Kidney epithelial cell (primary cell): Measurements from ENCODE around the gene AMDHD2. TPM values are rescaled to one million over a fixed set of nuclear protein-coding genes. Genes with fewer than 3 reads are reported as not detected.
A peak's percentile ranks its signal among the peaks of the same experiment; 100 is the strongest.
"Not testable (repeated sequence)": the region's sequence is repeated elsewhere in the genome, so short reads cannot be mapped to it uniquely, and the experiment has no call there.

Experiments
- DNase-seq: peaks from one replicate; pipeline ENCODE4 v3.0.0-alpha.2; 2010; ENCODE audit warnings: low read depth
- H3K27me3 ChIP-seq: 2 replicates; pipeline ENCODE4 v1.6.0; 2011; ENCODE audit warnings: low read length; ENCODE audit not compliant: control insufficient read depth, insufficient read depth
- H3K36me3 ChIP-seq: 2 replicates; pipeline ENCODE4 v1.5.1; 2011; ENCODE audit warnings: low read length; ENCODE audit not compliant: control insufficient read depth, insufficient read depth
- H3K4me3 ChIP-seq: 2 replicates; pipeline ENCODE4 v1.5.1; 2011; ENCODE audit warnings: low read depth, mild to moderate bottlenecking, control low read depth, low read length
- total RNA-seq: library from RNA; depleted of rRNA; stranded (reverse); fragments of >200 nt; gene quantifications from 2 replicates; pipeline ENCODE4 v1.2.3, GENCODE V29; 2015
- TF ChIP-seq, protein P1 (sequence below): IDR thresholded peaks from 2 replicates; pipeline ENCODE4 v1.5.1; 2011; ENCODE audit warnings: mild to moderate bottlenecking, moderate library complexity, low read length, control low read depth, inconsistent platforms; ENCODE audit not compliant: insufficient read depth, poor library complexity, severe bottlenecking

Gene AMDHD2
- total RNA-seq, 1 donor from 2014 or later, result 76.0 TPM

DNA sequence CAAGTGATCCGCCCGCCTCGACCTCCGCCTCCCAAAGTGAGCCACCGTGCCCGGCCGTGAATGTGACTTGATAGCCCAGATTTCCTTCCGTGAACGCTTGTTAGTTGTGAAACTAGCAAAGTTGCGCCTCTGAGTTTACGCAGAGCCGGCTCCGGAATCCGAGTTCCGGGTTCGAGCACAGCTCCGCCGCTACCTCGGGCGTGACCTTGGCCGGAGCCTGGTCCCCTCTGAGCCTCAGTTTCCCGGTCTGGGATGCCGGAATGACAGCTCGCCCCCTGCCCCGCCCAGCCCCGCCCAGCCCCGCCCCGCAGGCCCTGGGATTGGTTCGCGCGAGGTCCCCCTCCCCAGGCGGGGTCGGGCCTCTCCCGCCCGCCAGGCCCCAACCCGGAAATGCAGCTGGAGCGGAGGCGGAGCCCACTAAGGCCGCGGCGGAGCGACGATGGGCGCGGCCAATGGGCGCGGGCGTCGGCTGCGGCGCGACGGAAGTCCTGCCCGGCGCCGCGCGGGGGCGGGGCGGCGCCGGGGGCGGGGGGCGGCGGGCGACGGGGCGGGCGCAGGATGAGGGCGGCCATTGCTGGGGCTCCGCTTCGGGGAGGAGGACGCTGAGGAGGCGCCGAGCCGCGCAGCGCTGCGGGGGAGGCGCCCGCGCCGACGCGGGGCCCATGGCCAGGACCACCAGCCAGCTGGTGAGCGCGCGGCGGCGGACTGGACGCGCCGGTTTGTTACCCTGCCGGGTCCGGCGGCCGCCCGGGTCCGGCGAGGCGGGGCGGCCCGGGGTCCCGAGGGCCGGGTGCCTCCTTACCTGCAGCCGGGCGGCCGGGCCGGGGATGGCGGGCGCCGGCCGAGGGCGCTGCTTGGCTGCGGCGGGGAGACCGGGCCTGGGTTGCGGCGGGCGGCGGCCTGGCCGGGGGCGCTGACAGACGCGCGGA, 17.5 kb downstream of the AMDHD2 start, which contains the start of gene PDPK1:
TSS of gene PDPK1 (plus strand) at position 571 of the 929 bp plus-strand sequence. CDS start at position 663, 92 bp downstream.
- Histone ChIP-seq H3K27me3 (no peaks in the 10 kb centered on the region), H3K4me3 (peak within 1 kb of the TSS; percentile 76), H3K36me3 (no peaks in the 10 kb centered on the region)
- TF ChIP-seq, protein P1, sequence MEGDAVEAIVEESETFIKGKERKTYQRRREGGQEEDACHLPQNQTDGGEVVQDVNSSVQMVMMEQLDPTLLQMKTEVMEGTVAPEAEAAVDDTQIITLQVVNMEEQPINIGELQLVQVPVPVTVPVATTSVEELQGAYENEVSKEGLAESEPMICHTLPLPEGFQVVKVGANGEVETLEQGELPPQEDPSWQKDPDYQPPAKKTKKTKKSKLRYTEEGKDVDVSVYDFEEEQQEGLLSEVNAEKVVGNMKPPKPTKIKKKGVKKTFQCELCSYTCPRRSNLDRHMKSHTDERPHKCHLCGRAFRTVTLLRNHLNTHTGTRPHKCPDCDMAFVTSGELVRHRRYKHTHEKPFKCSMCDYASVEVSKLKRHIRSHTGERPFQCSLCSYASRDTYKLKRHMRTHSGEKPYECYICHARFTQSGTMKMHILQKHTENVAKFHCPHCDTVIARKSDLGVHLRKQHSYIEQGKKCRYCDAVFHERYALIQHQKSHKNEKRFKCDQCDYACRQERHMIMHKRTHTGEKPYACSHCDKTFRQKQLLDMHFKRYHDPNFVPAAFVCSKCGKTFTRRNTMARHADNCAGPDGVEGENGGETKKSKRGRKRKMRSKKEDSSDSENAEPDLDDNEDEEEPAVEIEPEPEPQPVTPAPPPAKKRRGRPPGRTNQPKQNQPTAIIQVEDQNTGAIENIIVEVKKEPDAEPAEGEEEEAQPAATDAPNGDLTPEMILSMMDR, result no peak
- peak; percentile 65 for DNase-seq

DNA sequence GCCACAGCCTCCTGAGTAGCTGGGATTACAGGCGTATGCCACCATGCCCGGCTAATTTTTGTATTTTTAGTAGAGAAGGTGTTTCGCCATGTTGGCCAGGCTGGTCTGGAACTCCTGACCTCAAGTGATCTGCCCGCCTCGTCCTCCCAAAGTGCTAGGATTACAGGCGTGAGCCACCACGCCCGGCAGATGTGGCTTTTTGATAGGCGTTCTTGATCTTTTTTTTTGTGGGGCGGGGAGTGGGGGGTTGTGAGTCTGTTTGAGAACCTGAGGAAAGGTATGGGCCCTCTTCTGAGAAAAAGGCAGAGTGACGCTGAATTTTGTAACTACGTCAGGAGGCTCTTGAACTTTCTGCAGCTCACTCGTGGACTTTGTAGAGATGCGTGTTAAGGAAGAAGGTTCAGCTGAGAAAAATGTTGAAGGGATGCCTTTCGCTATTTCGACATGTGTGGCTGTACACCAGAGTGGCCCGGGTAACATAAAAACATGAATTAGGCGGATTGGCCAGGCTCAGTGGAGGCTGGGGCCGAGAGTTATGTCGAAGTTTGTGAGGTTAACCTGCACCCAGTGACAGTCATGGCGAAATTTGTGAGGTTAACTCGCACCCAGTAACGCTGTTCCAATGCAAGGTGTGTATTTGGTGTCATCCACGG, 19.1 kb downstream of the AMDHD2 start:
- H3K27me3 ChIP-seq, DNase-seq, H3K4me3 ChIP-seq: not testable (repeated sequence)

DNA sequence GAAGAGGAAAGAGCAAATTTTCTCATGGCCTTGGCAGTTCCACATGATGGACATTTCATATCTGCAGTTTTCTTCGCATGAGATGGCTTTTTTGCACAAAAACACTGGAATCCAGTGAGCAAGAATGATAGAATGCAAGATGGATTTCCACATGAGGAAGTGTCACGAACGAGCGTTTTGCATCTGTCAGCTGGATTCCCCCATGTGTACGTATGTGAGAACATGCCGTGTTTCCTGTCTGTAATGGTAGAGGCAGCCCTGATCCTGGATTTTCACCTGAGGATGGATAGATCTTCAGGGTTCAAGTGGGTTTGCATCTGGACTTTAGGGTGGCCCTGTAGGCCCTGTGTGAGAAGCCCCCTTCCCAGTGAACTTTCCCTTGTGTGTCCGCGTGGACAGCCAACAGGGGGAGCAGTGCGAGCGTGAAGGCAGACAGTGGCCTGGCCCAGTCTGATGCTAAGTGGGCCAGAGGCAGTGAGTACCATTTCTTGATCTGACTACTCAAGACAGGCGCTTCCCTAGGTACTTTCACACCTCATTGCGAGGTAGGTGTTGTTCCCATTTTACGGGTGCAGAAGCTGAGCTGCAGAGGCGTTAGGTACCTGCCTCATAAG, 19.8 kb downstream of the AMDHD2 start:
- TF ChIP-seq, protein P1, result peak; percentile 29
- DNase-seq, H3K27me3 ChIP-seq, H3K4me3 ChIP-seq, H3K36me3 ChIP-seq: not testable (repeated sequence)

More for the DNA sequence above, 19.1 kb downstream of the AMDHD2 start:
- not testable (repeated sequence) for H3K36me3 ChIP-seq

DNA sequence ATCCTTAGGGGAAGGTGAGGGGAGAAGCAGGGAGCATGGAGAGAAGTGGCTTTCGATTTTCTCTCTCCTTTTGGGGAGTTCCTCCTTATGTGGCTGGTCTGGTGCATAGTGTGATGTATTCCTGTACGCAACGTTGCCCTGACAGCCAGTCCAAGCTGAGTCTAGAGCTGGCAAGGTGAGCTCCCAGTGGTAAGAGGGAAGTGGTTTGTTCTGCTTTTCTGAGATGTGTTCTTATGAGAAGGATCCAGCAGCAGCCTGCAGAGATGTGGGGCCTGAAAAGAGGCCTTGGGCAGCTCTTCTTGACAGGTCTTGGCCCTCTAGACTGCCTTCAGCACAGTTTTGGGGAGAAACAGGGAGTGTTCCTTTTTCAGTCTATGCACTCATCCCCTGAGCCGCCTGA, 20.7 kb downstream of the AMDHD2 start:
- H3K4me3 ChIP-seq, DNase-seq, H3K36me3 ChIP-seq, H3K27me3 ChIP-seq: not testable (repeated sequence)

DNA sequence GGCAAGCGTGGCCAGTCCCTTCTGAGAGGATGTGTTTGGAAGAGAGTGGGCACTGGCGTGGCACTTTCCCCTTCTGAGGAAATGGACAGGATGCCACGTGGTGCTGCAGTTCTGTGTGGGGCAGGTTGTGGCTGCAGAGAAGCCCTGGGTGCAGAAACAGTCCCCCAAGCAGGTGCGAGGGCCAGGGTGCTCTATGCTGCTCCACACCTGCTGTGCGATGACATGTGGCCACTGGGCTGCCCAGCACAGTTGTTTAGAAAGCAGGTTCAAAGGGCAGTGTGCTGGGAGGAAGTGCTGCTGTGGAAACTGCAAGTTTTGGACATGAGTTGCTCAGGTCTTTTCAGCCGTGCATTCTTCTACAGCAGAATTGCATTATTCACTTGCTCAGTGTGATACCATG, 21.2 kb downstream of the AMDHD2 start:
- not testable (repeated sequence) for H3K4me3 ChIP-seq, H3K36me3 ChIP-seq, H3K27me3 ChIP-seq, DNase-seq

DNA sequence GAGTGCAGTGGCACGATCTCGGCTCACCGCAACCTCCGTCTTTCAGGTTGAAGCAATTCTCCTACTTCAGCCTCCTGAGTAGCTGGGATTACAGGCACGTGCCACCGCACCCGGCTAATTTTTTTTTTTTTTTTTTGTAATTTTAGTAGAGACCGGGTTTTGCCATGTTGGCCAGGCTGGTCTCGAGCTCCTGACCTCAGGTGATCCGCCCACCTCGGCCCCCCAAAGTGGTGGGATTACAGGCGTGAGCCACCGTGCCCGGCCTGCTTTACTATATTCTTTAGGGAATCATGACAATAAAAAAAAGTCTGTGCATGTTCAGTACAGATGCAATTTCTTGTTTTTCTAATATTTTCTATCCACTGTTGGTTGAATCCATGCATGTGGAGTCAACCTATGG, 23.6 kb downstream of the AMDHD2 start:
- not testable (repeated sequence) for H3K4me3 ChIP-seq, H3K36me3 ChIP-seq, H3K27me3 ChIP-seq, DNase-seq

DNA sequence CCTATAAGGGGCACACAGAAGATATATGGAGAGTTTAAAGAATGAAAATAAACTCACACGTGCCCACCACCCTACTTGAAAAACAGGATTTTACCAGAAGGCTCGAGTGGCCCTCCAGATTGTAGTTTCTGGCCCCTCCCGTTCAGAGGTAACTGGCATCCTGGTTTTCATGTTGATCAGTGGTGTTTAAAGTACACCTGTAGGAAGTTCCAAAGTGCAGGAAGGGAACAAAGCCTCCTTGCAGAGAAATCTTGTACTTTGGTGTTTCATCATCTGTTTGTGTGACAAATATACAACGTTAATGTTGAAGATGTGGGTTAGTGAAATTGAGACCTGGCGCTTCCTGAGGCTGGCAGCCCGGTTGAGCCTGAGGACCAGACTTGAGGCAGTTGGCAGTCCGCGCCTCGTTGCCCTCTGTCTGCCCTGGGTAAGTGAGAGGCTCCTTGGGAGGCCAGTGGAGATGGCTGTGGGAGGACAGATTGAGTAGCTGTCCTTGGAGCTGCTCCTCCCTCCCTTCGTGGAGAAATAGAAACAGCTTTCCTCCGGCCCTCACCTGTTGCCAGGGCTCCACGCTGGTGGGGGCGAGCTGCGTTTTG, 30.2 kb downstream of the AMDHD2 start:
- not testable (repeated sequence) for H3K36me3 ChIP-seq, H3K4me3 ChIP-seq, H3K27me3 ChIP-seq, DNase-seq

DNA sequence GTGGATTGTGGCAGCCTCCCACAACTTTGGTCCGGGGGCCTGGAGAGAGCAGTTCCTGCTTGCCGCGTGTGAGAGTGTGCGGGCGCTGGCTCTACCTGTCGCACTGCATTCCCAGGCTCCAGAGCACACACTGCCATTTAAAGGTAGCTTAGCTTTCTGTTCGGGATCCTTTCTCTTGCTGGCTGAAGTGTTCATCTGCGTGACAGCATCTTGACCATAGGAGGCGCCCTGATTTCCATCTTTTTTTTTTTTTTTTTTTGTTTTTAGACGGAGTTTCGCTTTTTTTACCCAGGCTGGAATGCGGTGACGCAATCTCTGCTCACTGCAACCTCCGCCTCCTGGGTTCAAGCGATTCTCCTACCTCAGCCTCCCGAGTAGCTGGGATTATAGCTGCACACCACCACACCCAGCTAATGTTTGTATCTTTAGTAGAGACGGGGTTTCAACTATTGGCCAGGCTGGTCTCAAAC, 31.3 kb downstream of the AMDHD2 start:
- H3K27me3 ChIP-seq, DNase-seq, H3K4me3 ChIP-seq, H3K36me3 ChIP-seq: not testable (repeated sequence)

DNA sequence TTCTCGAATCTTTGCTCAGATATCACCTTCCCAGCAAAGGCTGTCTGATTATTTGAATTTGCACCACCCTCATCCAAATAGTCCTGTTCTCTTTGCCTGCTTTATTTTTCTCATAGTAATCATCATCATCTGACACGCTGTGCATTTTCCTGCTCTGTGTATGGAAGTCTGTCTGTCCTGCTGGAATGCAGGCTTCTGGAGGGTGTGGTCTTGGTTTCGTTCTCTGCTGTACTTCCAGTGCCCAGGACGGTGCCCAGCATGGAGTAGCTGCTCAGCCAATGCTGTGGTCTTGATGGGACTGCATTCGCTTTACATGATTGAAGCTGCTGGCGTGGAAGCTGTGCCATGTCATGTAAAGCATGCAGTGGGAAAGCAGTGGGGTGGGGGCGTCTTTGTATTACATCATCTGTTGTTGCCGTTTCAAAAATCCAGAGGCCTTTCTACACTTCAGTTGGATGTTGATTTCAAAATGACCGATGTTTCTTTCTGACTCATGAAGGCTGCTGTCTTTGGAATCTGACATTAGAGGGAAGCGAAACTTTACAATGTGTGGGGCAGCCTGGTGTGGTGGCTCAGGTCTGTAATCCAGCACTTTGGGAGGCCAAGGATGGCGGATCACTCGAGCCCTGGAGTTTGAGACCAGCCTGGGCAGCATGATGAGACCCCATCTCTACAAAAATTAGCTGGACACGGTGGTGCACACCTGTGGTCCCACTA, 34.7 kb downstream of the AMDHD2 start:
- not testable (repeated sequence) for DNase-seq, H3K27me3 ChIP-seq, H3K36me3 ChIP-seq, H3K4me3 ChIP-seq

DNA sequence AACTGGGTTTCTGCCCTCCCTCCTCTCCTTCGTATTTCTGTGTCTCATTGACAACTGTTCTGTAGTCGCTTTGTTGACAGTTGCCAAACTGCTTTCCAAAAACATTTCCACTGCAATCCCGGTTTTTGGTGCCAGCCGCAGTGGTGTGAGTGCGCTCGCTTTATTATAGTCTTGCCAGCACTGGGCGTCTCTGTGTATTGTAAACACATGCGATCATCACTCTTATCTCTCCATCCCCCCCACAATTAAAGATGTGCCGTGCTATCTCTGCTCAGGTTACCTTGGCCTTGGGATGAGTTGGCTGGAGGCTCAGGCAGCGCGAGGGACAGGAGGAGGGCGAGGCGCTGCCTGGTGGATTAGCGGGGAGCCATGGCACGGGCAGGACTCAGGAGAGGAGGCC, 37.0 kb downstream of the AMDHD2 start:
- DNase-seq, H3K4me3 ChIP-seq, H3K27me3 ChIP-seq, H3K36me3 ChIP-seq: not testable (repeated sequence)

DNA sequence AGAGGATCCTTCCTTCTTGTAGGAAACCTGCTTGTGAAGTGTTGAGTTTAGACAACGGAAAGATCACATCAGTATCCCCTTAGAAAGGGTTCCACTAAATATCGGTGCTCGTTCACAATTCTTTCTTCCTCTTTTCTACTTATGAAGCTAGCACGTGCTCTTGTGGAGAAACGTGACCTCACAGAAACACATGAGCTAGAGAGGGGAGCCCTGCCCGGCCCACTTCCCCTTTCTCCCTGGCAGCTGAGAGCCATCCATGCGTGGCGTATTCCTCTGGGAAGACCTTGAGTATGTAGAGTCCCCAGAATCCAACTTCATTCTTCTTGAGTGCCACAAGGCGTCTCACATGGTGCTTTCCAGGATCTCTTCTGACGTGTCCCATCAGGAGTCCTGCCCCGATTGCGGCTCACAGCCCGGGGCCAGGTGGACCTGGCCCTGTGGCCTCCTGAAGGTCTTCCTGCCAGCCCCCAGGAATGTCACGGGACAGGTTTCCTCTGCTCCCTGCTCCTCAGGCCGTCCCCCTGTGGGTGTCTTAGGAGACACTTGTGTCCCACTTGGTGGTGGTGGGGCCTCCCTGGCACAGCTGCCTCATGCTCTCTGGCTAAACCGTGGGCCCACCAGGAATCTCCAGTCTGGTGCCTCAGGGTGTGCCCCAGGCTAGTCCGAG, 40.1 kb downstream of the AMDHD2 start:
- DNase-seq, H3K4me3 ChIP-seq, H3K36me3 ChIP-seq, H3K27me3 ChIP-seq: not testable (repeated sequence)
